GM23338 (cell line): Measurements from ENCODE around the gene REL. TPM values are rescaled to one million over a fixed set of nuclear protein-coding genes. Genes with fewer than 3 reads are reported as not detected.

ENCODE experiments used
- ATAC-seq: fragments of 200-7000 bp; cut with Tn5 transposase; 3 replicates; pipeline ENCODE4 v1.9.1; 2020
- DNase-seq: peaks from one replicate; pipeline ENCODE4 v3.0.0-alpha.2; 2015; ENCODE audit warnings: low spot score
- H2AFZ ChIP-seq: fragments of 200-600 bp; sonication (generic); 2 replicates; pipeline ENCODE4 v1.8.0; 2016; ENCODE audit warnings: antibody characterized with exemption, mild to moderate bottlenecking, moderate library complexity
- H3F3A ChIP-seq: fragments of 200-600 bp; sonication (generic); replicated peaks from 2 replicates; pipeline ENCODE4 v1.8.0; 2017; ENCODE audit warnings: antibody characterized with exemption, mixed run types, low read depth
- H3K27ac ChIP-seq: fragments of 200-600 bp; sonication (generic); 2 replicates; pipeline ENCODE4 v1.6.1; 2016; ENCODE audit warnings: low read depth
- H3K27me3 ChIP-seq: fragments of 200-600 bp; sonication (generic); 2 replicates; pipeline ENCODE4 v1.8.0; 2016; ENCODE audit warnings: mild to moderate bottlenecking, mixed run types, moderate library complexity; ENCODE audit not compliant: insufficient read depth
- H3K36me3 ChIP-seq: fragments of 200-600 bp; sonication (generic); 2 replicates; pipeline ENCODE4 v1.8.0; 2016; ENCODE audit warnings: mild to moderate bottlenecking; ENCODE audit not compliant: insufficient read depth
- H3K4me1 ChIP-seq: fragments of 200-600 bp; sonication (generic); 2 replicates; pipeline ENCODE4 v1.8.0; 2016; ENCODE audit warnings: mild to moderate bottlenecking, moderate library complexity; ENCODE audit not compliant: insufficient read depth
- H3K4me2 ChIP-seq: fragments of 200-600 bp; sonication (generic); 2 replicates; pipeline ENCODE4 v1.7.1; 2017; ENCODE audit warnings: mixed run types
- H3K4me3 ChIP-seq: fragments of 200-600 bp; sonication (generic); 2 replicates; pipeline ENCODE4 v1.6.1; 2016; ENCODE audit warnings: mixed run types
- H3K79me2 ChIP-seq: fragments of 200-600 bp; sonication (generic); replicated peaks from 2 replicates; pipeline ENCODE4 v1.8.0; 2017; ENCODE audit warnings: mild to moderate bottlenecking; ENCODE audit not compliant: insufficient read depth
- H3K9me2 ChIP-seq: fragments of 200-600 bp; sonication (generic); 2 replicates; pipeline ENCODE4 v1.8.0; 2017; ENCODE audit not compliant: insufficient read depth
- H4K20me1 ChIP-seq: fragments of 200-600 bp; sonication (generic); replicated peaks from 2 replicates; pipeline ENCODE4 v1.8.0; 2017; ENCODE audit warnings: mild to moderate bottlenecking; ENCODE audit not compliant: insufficient read depth
- H3K27ac Mint-ChIP-seq: 2 replicates; pipeline ENCODE4 v1.8.0; 2020; ENCODE audit warnings: inconsistent platforms, mild to moderate bottlenecking, moderate library complexity, mixed read lengths
- H3K27me3 Mint-ChIP-seq: 3 replicates; pipeline ENCODE4 v1.8.0; 2022; ENCODE audit warnings: low read depth, mild to moderate bottlenecking, moderate library complexity, mixed read lengths, inconsistent platforms; ENCODE audit not compliant: insufficient read depth, poor library complexity
- H3K36me3 Mint-ChIP-seq: 3 replicates; pipeline ENCODE4 v1.8.0; 2021; ENCODE audit warnings: low read depth, mild to moderate bottlenecking, inconsistent platforms, moderate library complexity, mixed read lengths
- H3K4me1 Mint-ChIP-seq: 3 replicates; pipeline ENCODE4 v1.8.0; 2020; ENCODE audit warnings: mild to moderate bottlenecking, inconsistent platforms, mixed read lengths
- H3K4me3 Mint-ChIP-seq: 3 replicates; pipeline ENCODE4 v1.8.0; 2021; ENCODE audit warnings: moderate library complexity, mild to moderate bottlenecking, inconsistent platforms, mixed read lengths
- H3K9me3 Mint-ChIP-seq: 3 replicates; pipeline ENCODE4 v1.8.0; 2020; ENCODE audit warnings: moderate library complexity, mild to moderate bottlenecking, inconsistent platforms, mixed read lengths
- CREB1 ChIP-seq: fragments of 250-450 bp; sonication (Bioruptor Pico); IDR thresholded peaks from 2 replicates; pipeline ENCODE4 v1.5.0; 2020; ENCODE audit warnings: low read depth, mild to moderate bottlenecking, moderate library complexity
- CTCF ChIP-seq, 2 experiments: fragments of 200-600 bp in 1 of 2; sonication (generic) in 1 of 2; conservative IDR thresholded peaks; 2 replicates each; pipeline versions ENCODE4 v1.5.1 to v1.6.1; 2016 to 2017; ENCODE audit warnings: antibody characterized with exemption in 2 of 2, low read depth in 2 of 2, mild to moderate bottlenecking in 2 of 2, moderate library complexity in 1 of 2
- EZH2 ChIP-seq: fragments of 200-600 bp; sonication (generic); IDR thresholded peaks from one replicate; pipeline ENCODE4 v1.8.0; 2017; ENCODE audit warnings: antibody characterized with exemption, mild to moderate bottlenecking, low read depth; ENCODE audit not compliant: unreplicated experiment
- EZH2phosphoT487 ChIP-seq: fragments of 200-600 bp; sonication (generic); IDR thresholded peaks from one replicate; pipeline ENCODE4 v1.8.1; 2018; ENCODE audit warnings: antibody characterized with exemption; ENCODE audit not compliant: unreplicated experiment
- NANOG ChIP-seq: IDR thresholded peaks from 2 replicates; pipeline ENCODE4 v1.6.1; 2016; ENCODE audit warnings: antibody characterized with exemption, borderline replicate concordance
- POLR2AphosphoS5 ChIP-seq: IDR thresholded peaks from 2 replicates; pipeline ENCODE4 v1.6.1; 2016; ENCODE audit warnings: antibody characterized with exemption, low read depth
- ZNF331 ChIP-seq: fragments of 250-450 bp; sonication (Bioruptor Pico); IDR thresholded peaks from 2 replicates; pipeline ENCODE4 v1.5.0; 2020; ENCODE audit warnings: low read depth, mild to moderate bottlenecking, moderate library complexity
- ZNF462 ChIP-seq: fragments of 250-450 bp; sonication (Bioruptor Pico); IDR thresholded peaks from 2 replicates; pipeline ENCODE4 v1.5.0; 2020; ENCODE audit warnings: mild to moderate bottlenecking, moderate library complexity
- polyA plus RNA-seq: library from polyadenylated mRNA; unstranded; fragments of >200 nt; fragmentation: Nextera tagmentation; extraction: Ambion mirVana; gene quantifications from 2 replicates; pipeline ENCODE4 v1.2.1, GENCODE V29; 2016
- total RNA-seq: library from RNA; depleted of rRNA; stranded (reverse); fragments of >200 nt; shearing (Covaris generic); gene quantifications from 2 replicates; pipeline ENCODE4 v1.2.3, GENCODE V29; 2014

Gene REL
- total and polyA plus RNA-seq, 2 experiments from 2014 or later, result 4.1 to 8.0 TPM

- TF ChIP-seq ZNF462 (CRISPR knock-in tag) (no peak), CREB1 (CRISPR knock-in tag) (no peak)
These were observed 25.2 kb upstream of the REL start (continued) for GRCh38 chr2:60855989-60856669.

GRCh38 chr2:60857056-60857455 lies 24.3 kb upstream of the REL start:
- H2AFZ ChIP-seq, result no peak overlapping the region
- Mint-ChIP-seq H3K4me1 (no peaks in the 10 kb centered on the region), H3K27ac (no peak overlapping the region), H3K27me3 (peaks cover 4% of the 10 kb centered on the region), H3K36me3 (no peaks in the 10 kb centered on the region), H3K4me3 (no peak overlapping the region), H3K9me3 (peaks cover 3% of the 10 kb centered on the region; the same call in 1 of the 3 replicates)
- no peak overlapping the region for H3K4me2 ChIP-seq
- H4K20me1 ChIP-seq, result no peaks in the 10 kb centered on the region
- no peaks in the 10 kb centered on the region for H3K36me3 ChIP-seq
- H3F3A ChIP-seq, result no peaks in the 10 kb centered on the region
- H3K27me3 ChIP-seq, result no peaks in the 10 kb centered on the region
- no peak for TF ChIP-seq EZH2phosphoT487
- no peak for TF ChIP-seq POLR2AphosphoS5
- TF ChIP-seq NANOG, result no peak
- TF ChIP-seq ZNF331, result no peak
- TF ChIP-seq EZH2, result no peak
- no peak for TF ChIP-seq CTCF (conservative IDR thresholded peaks at IDR 0.05; ENCODE audit: low read depth in 2 of 2)
- no peaks in the 10 kb centered on the region for H3K4me1 ChIP-seq
- no peak overlapping the region for H3K4me3 ChIP-seq
- no peaks in the 10 kb centered on the region for H3K79me2 ChIP-seq
- no peaks in the 10 kb centered on the region for H3K9me2 ChIP-seq
- DNase-seq (no peak), ATAC-seq (no peak)
- H3K27ac ChIP-seq, result no peak overlapping the region
